GM19240 (cell line): ENCODE measurements around the gene RGS3.

Source experiments
- DNase-seq: peaks from one replicate; pipeline ENCODE4 v3.0.0; 2011; ENCODE audit warnings: low spot score; ENCODE audit not compliant: insufficient read length

The RGS3 gene

GRCh38 chr9:113528811-113529210 lies 65.3 kb downstream of the RGS3 start:
- DNase-seq: no peak

- no peak for DNase-seq
Observed at GRCh38 chr9:113529336-113530009, 65.9 kb downstream of the RGS3 start.

GRCh38 chr9:113530022-113530635 lies 66.6 kb downstream of the RGS3 start:
- DNase-seq: no peak

GRCh38 chr9:113530942-113531341 lies 67.4 kb downstream of the RGS3 start:
- no peak for DNase-seq

GRCh38 chr9:113531919-113532808 lies 68.6 kb downstream of the RGS3 start:
- DNase-seq: no peak

- DNase-seq: no peak
Observed at GRCh38 chr9:113532809-113533190, 69.3 kb downstream of the RGS3 start.

GRCh38 chr9:113533335-113534225 lies 70.1 kb downstream of the RGS3 start:
- DNase-seq: no peak

- no peak for DNase-seq
Observed at GRCh38 chr9:113535756-113536155, 72.2 kb downstream of the RGS3 start.

GRCh38 chr9:113536166-113536482 lies 72.6 kb downstream of the RGS3 start:
- DNase-seq: no peak

GRCh38 chr9:113536483-113537228 lies 73.1 kb downstream of the RGS3 start:
- DNase-seq: no peak

GRCh38 chr9:113537229-113537810 lies 73.8 kb downstream of the RGS3 start:
- no peak for DNase-seq

- no peak for DNase-seq
Observed at GRCh38 chr9:113538131-113538530, 74.6 kb downstream of the RGS3 start.

- DNase-seq: no peak
Observed at GRCh38 chr9:113538701-113539430, 75.3 kb downstream of the RGS3 start.

GRCh38 chr9:113540466-113540865 lies 76.9 kb downstream of the RGS3 start:
- no peak for DNase-seq

- no peak for DNase-seq
Observed at GRCh38 chr9:113541019-113541900, 77.7 kb downstream of the RGS3 start.

- DNase-seq: no peak
Observed at GRCh38 chr9:113542006-113542405, 78.5 kb downstream of the RGS3 start.

GRCh38 chr9:113542741-113543140 lies 79.2 kb downstream of the RGS3 start:
- no peak for DNase-seq

GRCh38 chr9:113543296-113543981 lies 79.9 kb downstream of the RGS3 start:
- DNase-seq: no peak
